Esophagus muscularis mucosa (tissue), 4 donors: ENCODE data around the gene CIC. TPM values are rescaled to one million over a fixed set of nuclear protein-coding genes. Genes with fewer than 3 reads are reported as not detected.

Source experiments
- DNase-seq: peaks from one replicate; pipeline ENCODE4 v3.0.0-alpha.2; 2017; ENCODE audit errors: extremely low spot score
- H3K27ac ChIP-seq, 4 donors: fragments of 200-600 bp; sonication (generic); replicated peaks in 1 of 4; 1 replicate in 3 of 4; 2 replicates in 1 of 4; pipeline ENCODE4 v1.5.1; 2016 to 2019; ENCODE audit warnings: mild to moderate bottlenecking in 1 of 4
- H3K27me3 ChIP-seq, 4 donors: fragments of 200-600 bp; sonication (generic); one replicate each; pipeline versions ENCODE4 v1.5.1 to v1.6.0; 2016 to 2019
- H3K36me3 ChIP-seq, 4 donors: fragments of 200-600 bp; sonication (generic); one replicate each; pipeline ENCODE4 v1.5.1; 2016 to 2019
- H3K4me1 ChIP-seq, 4 donors: fragments of 200-600 bp; sonication (generic); one replicate each; pipeline ENCODE4 v1.5.1; 2016 to 2019
- H3K4me3 ChIP-seq, 4 donors: fragments of 200-600 bp; sonication (generic); 1 replicate in 2 of 4; 2 replicates in 2 of 4; pipeline ENCODE4 v1.5.1; 2016 to 2019; ENCODE audit warnings: mild to moderate bottlenecking in 4 of 4, moderate library complexity in 1 of 4
- H3K9me3 ChIP-seq, 4 donors: fragments of 200-600 bp; sonication (generic); 1 replicate in 3 of 4; 2 replicates in 1 of 4; pipeline ENCODE4 v1.5.1; 2016 to 2019
- EP300 ChIP-seq: sonication (generic); formaldehyde crosslinking; IDR thresholded peaks from one replicate; pipeline ENCODE4 v1.6.1; 2017; ENCODE audit warnings: antibody characterized with exemption
- POLR2A ChIP-seq: fragments of 450-650 bp; IDR thresholded peaks from one replicate; pipeline ENCODE4 v1.6.1; 2017; ENCODE audit warnings: antibody characterized with exemption, moderate library complexity, mild to moderate bottlenecking, low read depth
- POLR2AphosphoS5 ChIP-seq, 2 donors: sonication (generic); formaldehyde crosslinking; IDR thresholded peaks; one replicate each; pipeline ENCODE4 v1.6.1; 2017; ENCODE audit warnings: antibody characterized with exemption in 2 of 2
- WGBS: methylation state at CpG from one replicate; pipeline ENCODE4 v1.1.5; 2018; 5-methylcytosine and 5-hydroxymethylcytosine counted together
- intact Hi-C: fragments of 100-400 bp; cut with DNase I; formaldehyde crosslinking; loops from one replicate; pipeline ENCODE4 v1.15.1; 2023
- total RNA-seq, 4 donors: library from RNA; depleted of rRNA; stranded (reverse); fragments of >200 nt; gene quantifications; one replicate each; pipeline versions ENCODE4 v1.1.0 to v1.2.1, GENCODE V29; 2016
- TF ChIP-seq, protein P1 (sequence below), 3 experiments: fragments of 200-600 bp in 2 of 3; fragments of 450-650 bp in 1 of 3; sonication (generic) in 2 of 3; IDR thresholded peaks; one replicate each; pipeline ENCODE4 v1.5.1; 2017 to 2019; ENCODE audit warnings: antibody characterized with exemption in 3 of 3, mild to moderate bottlenecking in 2 of 3, moderate library complexity in 1 of 3

The CIC gene
- total RNA-seq, 4 donors from 2014 or later: 37.8 to 74.2 (median 56.3) TPM

- Histone ChIP-seq H3K9me3 (no peaks in the 10 kb centered on the region), H3K36me3 (peaks cover 7 to 12% (median 12%) of the 10 kb centered on the region in 4 donors), H3K27me3 (no peaks in the 10 kb centered on the region), H3K27ac (peak overlapping the region; percentile 92 to 99 (median 96)), H3K4me1 (peaks cover 25 to 40% (median 35%) of the 10 kb centered on the region in 4 donors), H3K4me3 (peak overlapping the region; percentile 65 to 76 (median 70))
- TF ChIP-seq POLR2A (no peak), POLR2AphosphoS5 (IDR thresholded peaks at IDR 0.05) (no peak), EP300 (no peak)
- TF ChIP-seq, protein P1, sequence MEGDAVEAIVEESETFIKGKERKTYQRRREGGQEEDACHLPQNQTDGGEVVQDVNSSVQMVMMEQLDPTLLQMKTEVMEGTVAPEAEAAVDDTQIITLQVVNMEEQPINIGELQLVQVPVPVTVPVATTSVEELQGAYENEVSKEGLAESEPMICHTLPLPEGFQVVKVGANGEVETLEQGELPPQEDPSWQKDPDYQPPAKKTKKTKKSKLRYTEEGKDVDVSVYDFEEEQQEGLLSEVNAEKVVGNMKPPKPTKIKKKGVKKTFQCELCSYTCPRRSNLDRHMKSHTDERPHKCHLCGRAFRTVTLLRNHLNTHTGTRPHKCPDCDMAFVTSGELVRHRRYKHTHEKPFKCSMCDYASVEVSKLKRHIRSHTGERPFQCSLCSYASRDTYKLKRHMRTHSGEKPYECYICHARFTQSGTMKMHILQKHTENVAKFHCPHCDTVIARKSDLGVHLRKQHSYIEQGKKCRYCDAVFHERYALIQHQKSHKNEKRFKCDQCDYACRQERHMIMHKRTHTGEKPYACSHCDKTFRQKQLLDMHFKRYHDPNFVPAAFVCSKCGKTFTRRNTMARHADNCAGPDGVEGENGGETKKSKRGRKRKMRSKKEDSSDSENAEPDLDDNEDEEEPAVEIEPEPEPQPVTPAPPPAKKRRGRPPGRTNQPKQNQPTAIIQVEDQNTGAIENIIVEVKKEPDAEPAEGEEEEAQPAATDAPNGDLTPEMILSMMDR (IDR thresholded peaks at IDR 0.05): no peak
- intact Hi-C loops: no loop called here
- no peak for DNase-seq
- WGBS: 7% methylated on average over 13 of the region's 13 CpGs
Observed at GRCh38 chr19:42267644-42268141, 1.4 kb upstream of the CIC start.

GRCh38 chr19:42268142-42268703 lies 829 bp upstream of the CIC start:
- peaks cover 25 to 44% (median 37%) of the 10 kb centered on the region in 4 donors for H3K4me1 ChIP-seq
- WGBS: under 1% methylated on average over 21 of the region's 46 CpGs
- DNase-seq: peak; percentile 100
- peak overlapping the region; percentile 92 to 99 (median 96) for H3K27ac ChIP-seq
- peak overlapping the region; percentile 65 to 76 (median 70) for H3K4me3 ChIP-seq
- TF ChIP-seq POLR2AphosphoS5 (IDR thresholded peaks at IDR 0.05) (peak; percentile 92 to 96), POLR2A (peak; percentile 58), EP300 (no peak)
- TF ChIP-seq, protein P1 (IDR thresholded peaks at IDR 0.05): no peak
- peaks cover 12 to 18% (median 17%) of the 10 kb centered on the region in 4 donors for H3K36me3 ChIP-seq
- intact Hi-C loops: no loop called here
- no peaks in the 10 kb centered on the region for H3K9me3 ChIP-seq
- no peaks in the 10 kb centered on the region for H3K27me3 ChIP-seq

DNA sequence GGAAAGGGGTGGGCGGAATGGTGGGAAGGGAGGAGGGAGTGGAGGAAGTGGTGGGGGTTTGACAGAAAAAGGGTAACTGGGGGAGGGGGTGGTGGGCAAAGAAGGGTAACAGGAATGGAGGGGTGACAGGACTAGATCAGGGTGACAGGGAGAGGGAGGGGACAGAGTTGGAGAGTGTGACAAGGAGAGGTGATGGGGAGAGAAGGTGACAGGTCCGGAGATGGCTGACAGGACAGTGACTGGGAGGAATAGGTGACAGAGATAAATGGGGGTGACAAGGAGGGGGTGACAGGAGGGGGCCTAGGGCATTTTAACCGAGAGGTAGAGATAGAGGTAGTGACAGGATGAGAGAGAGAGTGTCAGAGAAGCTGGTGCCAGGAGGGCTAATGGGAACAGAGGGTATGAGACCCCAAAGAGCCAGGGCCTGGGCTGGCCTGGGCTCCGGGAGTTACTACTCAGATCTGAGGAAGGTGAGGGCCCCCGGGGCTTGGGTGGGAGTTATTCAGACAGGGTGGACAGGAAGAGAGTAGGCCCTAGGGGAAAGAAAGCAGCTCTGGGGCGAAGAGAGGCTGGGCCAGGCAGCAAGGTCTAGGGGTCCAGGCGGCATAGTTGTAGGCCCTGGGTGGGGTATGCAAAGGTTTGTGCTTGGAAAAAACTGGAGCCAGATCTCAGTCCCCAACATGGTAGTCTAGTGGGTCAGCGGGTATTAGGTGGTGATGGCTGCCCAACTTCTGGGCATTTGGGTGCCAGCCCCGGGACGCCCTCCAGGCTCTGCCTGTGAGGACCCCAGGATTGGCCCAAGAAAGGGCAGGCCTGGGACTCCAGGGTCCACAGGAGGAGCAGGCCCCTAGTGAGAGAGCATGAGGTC lies 660 bp downstream of the CIC start:
- DNase-seq: no peak
- WGBS: 35% methylated on average over 10 of the region's 10 CpGs
- peaks cover 21 to 33% (median 32%) of the 10 kb centered on the region in 4 donors for H3K36me3 ChIP-seq
- no peaks in the 10 kb centered on the region for H3K9me3 ChIP-seq
- peak overlapping the region; percentile 67 to 77 (median 72) for H3K4me3 ChIP-seq
- no peaks in the 10 kb centered on the region for H3K27me3 ChIP-seq
- intact Hi-C loops: no loop called here
- TF ChIP-seq EP300 (no peak), POLR2A (no peak), POLR2AphosphoS5 (IDR thresholded peaks at IDR 0.05) (no peak)
- TF ChIP-seq, protein P1 (IDR thresholded peaks at IDR 0.05): no peak
- peak overlapping the region; percentile 93 to 96 (median 94) for H3K27ac ChIP-seq
- H3K4me1 ChIP-seq: peaks cover 25 to 56% (median 49%) of the 10 kb centered on the region in 4 donors

DNA sequence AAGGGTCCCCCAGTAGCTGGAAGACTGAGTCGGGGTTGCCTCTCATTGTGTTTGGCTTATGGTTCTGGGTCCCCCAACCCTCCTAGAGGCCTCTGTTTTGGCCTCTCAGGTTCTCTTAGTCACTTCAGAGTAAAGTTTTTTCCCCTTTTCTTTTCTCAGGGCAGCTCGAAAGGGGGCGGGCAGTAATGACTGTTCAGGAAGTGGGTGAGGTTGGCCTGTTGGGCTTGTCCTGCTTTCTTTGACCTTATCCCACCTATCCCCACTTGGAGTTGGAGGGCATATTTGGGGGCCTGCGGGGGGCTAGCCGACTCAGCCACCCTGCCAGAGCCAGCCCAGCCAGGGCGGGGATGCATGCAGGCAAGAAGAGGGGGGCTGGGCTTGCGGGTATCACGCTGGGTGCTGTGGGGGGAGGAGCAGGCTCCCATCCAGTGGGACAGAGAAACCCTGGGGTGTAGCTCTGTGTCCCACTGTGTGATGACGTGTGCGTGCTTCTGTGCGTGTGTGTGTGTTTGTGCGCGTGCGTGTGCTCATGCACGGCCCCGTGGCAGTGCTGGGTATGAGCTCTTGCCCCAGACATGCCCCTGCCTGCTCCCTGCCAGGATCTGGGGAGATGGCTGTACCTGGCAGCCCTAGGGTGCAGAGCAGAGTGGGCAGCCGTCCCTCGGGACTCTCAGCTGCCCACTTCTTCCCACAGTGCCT lies 1.4 kb downstream of the CIC start:
- peaks cover 29 to 64% (median 57%) of the 10 kb centered on the region in 4 donors for H3K4me1 ChIP-seq
- H3K9me3 ChIP-seq: no peaks in the 10 kb centered on the region
- no peak for DNase-seq
- WGBS: 22% methylated on average over 13 of the region's 18 CpGs
- H3K27me3 ChIP-seq: no peaks in the 10 kb centered on the region
- H3K4me3 ChIP-seq: peak overlapping the region; percentile 67 to 77 (median 72)
- TF ChIP-seq POLR2AphosphoS5 (IDR thresholded peaks at IDR 0.05) (peak; percentile 80 to 82), EP300 (no peak), POLR2A (no peak)
- TF ChIP-seq, protein P1 (IDR thresholded peaks at IDR 0.05): no peak
- H3K27ac ChIP-seq: peak overlapping the region; percentile 93 to 96 (median 94)
- H3K36me3 ChIP-seq: peaks cover 21 to 40% (median 38%) of the 10 kb centered on the region in 4 donors
- intact Hi-C loops: no loop called here
